HG03159 (cell line): ENCODE measurements around the gene NPLOC4.
"Not testable (repeated sequence)": the region's sequence is repeated elsewhere in the genome, so short reads cannot be mapped to it uniquely, and the experiment has no call there.

Experiments
- ATAC-seq: cut with Tn5 transposase; IDR thresholded peaks from one replicate; pipeline ENCODE4 v1.9.1; 2021; ENCODE audit warnings: mild to moderate bottlenecking, moderate library complexity; ENCODE audit not compliant: unreplicated experiment

Gene NPLOC4

GRCh38 chr17:81635973-81636504, 873 bp downstream of the NPLOC4 start:
- ATAC-seq = no peak

GRCh38 chr17:81635431-81635830, 1.5 kb downstream of the NPLOC4 start:
- no peak for ATAC-seq

GRCh38 chr17:81631482-81631881, 5.4 kb downstream of the NPLOC4 start:
- ATAC-seq = no peak

- ATAC-seq = no peak
Measured at GRCh38 chr17:81630274-81630673, 6.6 kb downstream of the NPLOC4 start.

GRCh38 chr17:81621494-81622130, 15.3 kb downstream of the NPLOC4 start:
- ATAC-seq = no peak

GRCh38 chr17:81618307-81618706, 18.6 kb downstream of the NPLOC4 start:
- ATAC-seq = not testable (repeated sequence)

- no peak for ATAC-seq
Measured at GRCh38 chr17:81616877-81617276, 20.0 kb downstream of the NPLOC4 start.

GRCh38 chr17:81615401-81615930, 21.4 kb downstream of the NPLOC4 start:
- ATAC-seq = no peak

GRCh38 chr17:81612172-81612970, 24.5 kb downstream of the NPLOC4 start:
- no peak for ATAC-seq

- ATAC-seq = no peak
Measured at GRCh38 chr17:81609541-81610311, 27.2 kb downstream of the NPLOC4 start.

- no peak for ATAC-seq
Measured at GRCh38 chr17:81608605-81609004, 28.3 kb downstream of the NPLOC4 start.

GRCh38 chr17:81608082-81608481, 28.8 kb downstream of the NPLOC4 start:
- no peak for ATAC-seq

GRCh38 chr17:81607431-81607830, 29.5 kb downstream of the NPLOC4 start:
- no peak for ATAC-seq

GRCh38 chr17:81603846-81604610, 32.9 kb downstream of the NPLOC4 start:
- no peak for ATAC-seq

- ATAC-seq = no peak
Measured at GRCh38 chr17:81601525-81602120, 35.3 kb downstream of the NPLOC4 start.

- no peak for ATAC-seq
Measured at GRCh38 chr17:81599719-81600486, 37.0 kb downstream of the NPLOC4 start.

- no peak for ATAC-seq
Measured at GRCh38 chr17:81593105-81593871, 43.6 kb downstream of the NPLOC4 start.

- no peak for ATAC-seq
Measured at GRCh38 chr17:81591971-81592370, 44.9 kb downstream of the NPLOC4 start.

GRCh38 chr17:81590121-81590520, 46.8 kb downstream of the NPLOC4 start:
- no peak for ATAC-seq
